ENCODE results near the gene CYB561D2.
A peak's percentile ranks its signal among the peaks of the same experiment; 100 is the strongest.

CYB561D2 gene

GRCh38 chr3:50326182-50326541, 24.5 kb upstream of the CYB561D2 start:
- H3K4me3 ChIP-seq (ENCODE audit: low read length), result no peak overlapping the region
- H3K36me3 ChIP-seq (ENCODE audit: insufficient read depth, low read length), result peaks cover 30% of the 10 kb centered on the region
- no peaks in the 10 kb centered on the region for H3K27me3 ChIP-seq (ENCODE audit: insufficient read depth, low read length)

GRCh38 chr3:50327129-50327528, 23.5 kb upstream of the CYB561D2 start:
- Histone ChIP-seq H3K27me3 (ENCODE audit: insufficient read depth, low read length) (no peaks in the 10 kb centered on the region), H3K36me3 (ENCODE audit: insufficient read depth, low read length) (peaks cover 40% of the 10 kb centered on the region), H2AFZ (ENCODE audit: low read depth, low read length) (no peak overlapping the region), H3K4me1 (ENCODE audit: insufficient read depth, low read length) (peaks cover 24% of the 10 kb centered on the region), H3K4me3 (ENCODE audit: low read length) (peak overlapping the region; percentile 79), H3K9me3 (ENCODE audit: low read length) (no peaks in the 10 kb centered on the region)

More at GRCh38 chr3:50326182-50326541, 24.5 kb upstream of the CYB561D2 start:
- Histone ChIP-seq H3K4me1 (ENCODE audit: insufficient read depth, low read length) (peaks cover 28% of the 10 kb centered on the region), H2AFZ (ENCODE audit: low read depth, low read length) (no peak overlapping the region), H3K9me3 (ENCODE audit: low read length) (no peaks in the 10 kb centered on the region)

- peaks cover 22% of the 10 kb centered on the region for H3K4me1 ChIP-seq (ENCODE audit: insufficient read depth, low read length)
- peak within 1 kb of the TSS; percentile 79 for H3K4me3 ChIP-seq (ENCODE audit: low read length)
- peaks cover 43% of the 10 kb centered on the region for H3K36me3 ChIP-seq (ENCODE audit: insufficient read depth, low read length)
- H3K27me3 ChIP-seq (ENCODE audit: insufficient read depth, low read length), result no peaks in the 10 kb centered on the region
- H3K9me3 ChIP-seq (ENCODE audit: low read length), result no peaks in the 10 kb centered on the region
- no peak within 1 kb of the TSS for H2AFZ ChIP-seq (ENCODE audit: low read depth, low read length)
These were observed 22.5 kb upstream of the CYB561D2 start, which contains the start of gene TUSC2 for GRCh38 chr3:50327943-50328691. Gene TUSC2 (minus strand): TSS chr3:50328223. CDS start chr3:50328099, 124 bp downstream.

GRCh38 chr3:50330330-50330729, 20.3 kb upstream of the CYB561D2 start:
- Histone ChIP-seq H3K36me3 (ENCODE audit: insufficient read depth, low read length) (peaks cover 43% of the 10 kb centered on the region), H3K27me3 (ENCODE audit: insufficient read depth, low read length) (no peaks in the 10 kb centered on the region), H3K4me1 (ENCODE audit: insufficient read depth, low read length) (peaks cover 17% of the 10 kb centered on the region), H3K9me3 (ENCODE audit: low read length) (no peaks in the 10 kb centered on the region), H3K4me3 (ENCODE audit: low read length) (no peak overlapping the region), H2AFZ (ENCODE audit: low read depth, low read length) (no peak overlapping the region)

GRCh38 chr3:50331364-50331907, 19.2 kb upstream of the CYB561D2 start:
- peaks cover 32% of the 10 kb centered on the region for H3K36me3 ChIP-seq (ENCODE audit: insufficient read depth, low read length)
- peaks cover 27% of the 10 kb centered on the region for H3K4me1 ChIP-seq (ENCODE audit: insufficient read depth, low read length)
- no peak overlapping the region for H3K4me3 ChIP-seq (ENCODE audit: low read length)
- H2AFZ ChIP-seq (ENCODE audit: low read depth, low read length), result no peak overlapping the region
- no peaks in the 10 kb centered on the region for H3K9me3 ChIP-seq (ENCODE audit: low read length)
- no peaks in the 10 kb centered on the region for H3K27me3 ChIP-seq (ENCODE audit: insufficient read depth, low read length)

GRCh38 chr3:50333744-50334328, 16.8 kb upstream of the CYB561D2 start:
- H2AFZ ChIP-seq (ENCODE audit: low read depth, low read length), result no peak overlapping the region
- peaks cover 18% of the 10 kb centered on the region for H3K4me1 ChIP-seq (ENCODE audit: insufficient read depth, low read length)
- no peak overlapping the region for H3K4me3 ChIP-seq (ENCODE audit: low read length)
- peaks cover 32% of the 10 kb centered on the region for H3K36me3 ChIP-seq (ENCODE audit: insufficient read depth, low read length)
- H3K9me3 ChIP-seq (ENCODE audit: low read length), result no peaks in the 10 kb centered on the region
- no peaks in the 10 kb centered on the region for H3K27me3 ChIP-seq (ENCODE audit: insufficient read depth, low read length)

GRCh38 chr3:50334339-50335075, 16.2 kb upstream of the CYB561D2 start:
- H3K9me3 ChIP-seq (ENCODE audit: low read length), result no peaks in the 10 kb centered on the region
- no peak overlapping the region for H3K4me3 ChIP-seq (ENCODE audit: low read length)
- no peaks in the 10 kb centered on the region for H3K27me3 ChIP-seq (ENCODE audit: insufficient read depth, low read length)
- H3K36me3 ChIP-seq (ENCODE audit: insufficient read depth, low read length), result peaks cover 32% of the 10 kb centered on the region
- no peak overlapping the region for H2AFZ ChIP-seq (ENCODE audit: low read depth, low read length)
- H3K4me1 ChIP-seq (ENCODE audit: insufficient read depth, low read length), result peaks cover 18% of the 10 kb centered on the region

GRCh38 chr3:50336452-50337174, 14.0 kb upstream of the CYB561D2 start:
- H3K27me3 ChIP-seq (ENCODE audit: insufficient read depth, low read length), result peaks cover 19% of the 10 kb centered on the region
- H2AFZ ChIP-seq (ENCODE audit: low read depth, low read length), result peak overlapping the region; percentile 47
- peak overlapping the region; percentile 78 for H3K4me3 ChIP-seq (ENCODE audit: low read length)
- H3K36me3 ChIP-seq (ENCODE audit: insufficient read depth, low read length), result peaks cover 11% of the 10 kb centered on the region
- H3K9me3 ChIP-seq (ENCODE audit: low read length), result no peaks in the 10 kb centered on the region
- H3K4me1 ChIP-seq (ENCODE audit: insufficient read depth, low read length), result peaks cover 18% of the 10 kb centered on the region

GRCh38 chr3:50337175-50337861, 13.3 kb upstream of the CYB561D2 start:
- peaks cover 25% of the 10 kb centered on the region for H3K27me3 ChIP-seq (ENCODE audit: insufficient read depth, low read length)
- H3K4me3 ChIP-seq (ENCODE audit: low read length), result peak overlapping the region; percentile 78
- H3K9me3 ChIP-seq (ENCODE audit: low read length), result no peaks in the 10 kb centered on the region
- H3K36me3 ChIP-seq (ENCODE audit: insufficient read depth, low read length), result peaks cover 4% of the 10 kb centered on the region
- H2AFZ ChIP-seq (ENCODE audit: low read depth, low read length), result peak overlapping the region; percentile 80
- peaks cover 18% of the 10 kb centered on the region for H3K4me1 ChIP-seq (ENCODE audit: insufficient read depth, low read length)

- Histone ChIP-seq H3K9me3 (ENCODE audit: low read length) (peaks cover 2% of the 10 kb centered on the region), H3K4me1 (ENCODE audit: insufficient read depth, low read length) (peaks cover 18% of the 10 kb centered on the region), H3K27me3 (ENCODE audit: insufficient read depth, low read length) (peaks cover 42% of the 10 kb centered on the region), H2AFZ (ENCODE audit: low read depth, low read length) (no peak overlapping the region), H3K4me3 (ENCODE audit: low read length) (no peak overlapping the region), H3K36me3 (ENCODE audit: insufficient read depth, low read length) (no peaks in the 10 kb centered on the region)
These were observed 11.7 kb upstream of the CYB561D2 start for GRCh38 chr3:50338965-50339364.

- H3K4me1 ChIP-seq (ENCODE audit: insufficient read depth, low read length), result peaks cover 18% of the 10 kb centered on the region
- H3K36me3 ChIP-seq (ENCODE audit: insufficient read depth, low read length), result no peaks in the 10 kb centered on the region
- H2AFZ ChIP-seq (ENCODE audit: low read depth, low read length), result no peak overlapping the region
- peaks cover 3% of the 10 kb centered on the region for H3K9me3 ChIP-seq (ENCODE audit: low read length)
- no peak overlapping the region for H3K4me3 ChIP-seq (ENCODE audit: low read length)
- H3K27me3 ChIP-seq (ENCODE audit: insufficient read depth, low read length), result peaks cover 44% of the 10 kb centered on the region
These were observed 11.0 kb upstream of the CYB561D2 start for GRCh38 chr3:50339485-50340146.

- no peak overlapping the region for H2AFZ ChIP-seq (ENCODE audit: low read depth, low read length)
- no peak overlapping the region for H3K4me3 ChIP-seq (ENCODE audit: low read length)
- peaks cover 48% of the 10 kb centered on the region for H3K27me3 ChIP-seq (ENCODE audit: insufficient read depth, low read length)
- peaks cover 18% of the 10 kb centered on the region for H3K4me1 ChIP-seq (ENCODE audit: insufficient read depth, low read length)
- H3K9me3 ChIP-seq (ENCODE audit: low read length), result peaks cover 5% of the 10 kb centered on the region
- no peaks in the 10 kb centered on the region for H3K36me3 ChIP-seq (ENCODE audit: insufficient read depth, low read length)
These were observed 10.6 kb upstream of the CYB561D2 start for GRCh38 chr3:50340147-50340447.
